IMR-90 (cell line): ENCODE measurements around the gene NPLOC4. TPM values are rescaled to one million over a fixed set of nuclear protein-coding genes. Genes with fewer than 3 reads are reported as not detected.

Experiments
- ATAC-seq: fragments of 200-7000 bp; cut with Tn5 transposase; 2 replicates; pipeline ENCODE4 v1.9.1; 2020; ENCODE audit warnings: low read depth, mild to moderate bottlenecking, moderate library complexity
- BruUV-seq: library from RNA; stranded (reverse); fragments of 400-500 nt; replicated peaks from 2 replicates; lab custom pipeline; 2021; lab: Mats Ljungman, UMichigan
- CTCF ChIA-PET: fragments of 300-600 bp; formaldehyde crosslinking; extraction: SDS; loops from one replicate; lab custom pipeline; 2021; ENCODE audit warnings: antibody characterized with exemption; lab: Yijun Ruan, JAX
- POLR2A ChIA-PET: fragments of 300-600 bp; sonication (Branson Sonifier 250); formaldehyde crosslinking; loops from one replicate; lab custom pipeline; 2022; ENCODE audit warnings: antibody characterized with exemption; ENCODE audit not compliant: unreplicated experiment; lab: Charles Lee
- DNase-seq: peaks from one replicate; pipeline ENCODE4 v3.0.0; 2013
- H2AFZ ChIP-seq: replicated peaks from 2 replicates; pipeline ENCODE3; 2013; ENCODE audit warnings: low read length, mild to moderate bottlenecking; ENCODE audit not compliant: poor library complexity
- H2AK5ac ChIP-seq: 2 replicates; pipeline ENCODE4 v1.6.1; 2013; ENCODE audit warnings: low read depth, low read length, inconsistent platforms
- H2AK9ac ChIP-seq: replicated peaks from 2 replicates; pipeline ENCODE3; 2013; ENCODE audit warnings: mild to moderate bottlenecking, low read depth, low read length, moderate library complexity; ENCODE audit not compliant: poor library complexity
- H2BK120ac ChIP-seq: 2 replicates; pipeline ENCODE4 v1.6.1; 2013; ENCODE audit warnings: low read depth, low read length, inconsistent platforms
- H2BK15ac ChIP-seq: 3 replicates; pipeline ENCODE4 v1.6.1; 2013; ENCODE audit warnings: low read depth, low read length, inconsistent platforms
- H2BK20ac ChIP-seq: 2 replicates; pipeline ENCODE4 v1.6.1; 2013; ENCODE audit warnings: low read depth, mild to moderate bottlenecking, inconsistent platforms, low read length, moderate library complexity
- H2BK5ac ChIP-seq: 2 replicates; pipeline ENCODE4 v1.6.1; 2013; ENCODE audit warnings: mild to moderate bottlenecking, low read depth, low read length, inconsistent platforms; ENCODE audit not compliant: poor library complexity, severe bottlenecking
- H3K14ac ChIP-seq: replicated peaks from 2 replicates; pipeline ENCODE4 v1.6.1; 2013; ENCODE audit warnings: low read depth, low read length, inconsistent platforms
- H3K18ac ChIP-seq: 2 replicates; pipeline ENCODE4 v1.6.1; 2013; ENCODE audit warnings: low read depth, low read length, control low read depth
- H3K23ac ChIP-seq: 2 replicates; pipeline ENCODE4 v1.6.1; 2013; ENCODE audit warnings: low read depth, low read length, inconsistent platforms
- H3K27ac ChIP-seq: 2 replicates; pipeline ENCODE4 v1.5.1; 2013; ENCODE audit warnings: mild to moderate bottlenecking, control low read depth, low read length; ENCODE audit not compliant: insufficient read depth
- H3K27me3 ChIP-seq: 2 replicates; pipeline ENCODE4 v1.6.1; 2013; ENCODE audit warnings: low read length; ENCODE audit not compliant: control insufficient read depth, insufficient read depth
- H3K36me3 ChIP-seq: 2 replicates; pipeline ENCODE4 v1.6.1; 2013; ENCODE audit warnings: low read length, mixed read lengths; ENCODE audit not compliant: control insufficient read depth, insufficient read depth
- H3K4ac ChIP-seq: 2 replicates; pipeline ENCODE4 v1.6.1; 2013; ENCODE audit warnings: low read depth, low read length, inconsistent platforms
- H3K4me1 ChIP-seq: 2 replicates; pipeline ENCODE4 v1.6.1; 2013; ENCODE audit warnings: low read length, mixed read lengths; ENCODE audit not compliant: control insufficient read depth, insufficient read depth
- H3K4me2 ChIP-seq: 2 replicates; pipeline ENCODE4 v1.6.1; 2013; ENCODE audit warnings: low read depth, mild to moderate bottlenecking, control low read depth, low read length, moderate library complexity
- H3K4me3 ChIP-seq: 2 replicates; pipeline ENCODE4 v1.5.1; 2013; ENCODE audit warnings: low read depth, mild to moderate bottlenecking, control low read depth, low read length, moderate library complexity; ENCODE audit not compliant: insufficient read depth
- H3K56ac ChIP-seq: 2 replicates; pipeline ENCODE4 v1.6.1; 2013; ENCODE audit warnings: low read length, inconsistent platforms; ENCODE audit not compliant: insufficient read depth; ENCODE audit errors: extremely low read depth
- H3K79me1 ChIP-seq, 2 experiments: 2 replicates each; pipeline ENCODE4 v1.6.1; 2013; ENCODE audit warnings: low read length in 2 of 2, inconsistent platforms in 1 of 2, low read depth in 1 of 2
- H3K9ac ChIP-seq: 2 replicates; pipeline ENCODE4 v1.6.1; 2013; ENCODE audit warnings: low read depth, low read length, control low read depth
- H3K9me1 ChIP-seq: 2 replicates; pipeline ENCODE4 v1.6.1; 2013; ENCODE audit warnings: low read length, inconsistent platforms; ENCODE audit not compliant: insufficient read depth
- H3K9me3 ChIP-seq: 2 replicates; pipeline ENCODE4 v1.6.1; 2013; ENCODE audit warnings: low read length; ENCODE audit not compliant: control insufficient read depth, insufficient read depth
- H4K20me1 ChIP-seq: 2 replicates; pipeline ENCODE4 v1.6.1; 2013; ENCODE audit warnings: low read length, inconsistent platforms; ENCODE audit not compliant: insufficient read depth
- H4K5ac ChIP-seq: 2 replicates; pipeline ENCODE4 v1.6.1; 2013; ENCODE audit warnings: mild to moderate bottlenecking, low read depth, low read length, control low read depth
- H4K8ac ChIP-seq, 2 experiments: 2 replicates each; pipeline ENCODE4 v1.6.1; 2013; ENCODE audit warnings: low read depth in 2 of 2, low read length in 2 of 2, control low read depth in 1 of 2, inconsistent platforms in 1 of 2
- H4K91ac ChIP-seq: 2 replicates; pipeline ENCODE4 v1.6.1; 2013; ENCODE audit warnings: low read depth, low read length, inconsistent platforms; ENCODE audit not compliant: insufficient read depth
- CEBPB ChIP-seq: IDR thresholded peaks from 2 replicates; pipeline ENCODE4 v1.6.1; 2012; ENCODE audit warnings: low read depth, low read length, improper control_type of control experiment
- FOS ChIP-seq: fragments of 150-350 bp; IDR thresholded peaks from 2 replicates; pipeline ENCODE4 v1.6.1; 2016; ENCODE audit warnings: low read depth, low read length
- RAD21 ChIP-seq: IDR thresholded peaks from 2 replicates; pipeline ENCODE4 v1.6.1; 2012; ENCODE audit warnings: low read length, improper control_type of control experiment
- RCOR1 ChIP-seq: IDR thresholded peaks from 2 replicates; pipeline ENCODE4 v1.6.1; 2012; ENCODE audit warnings: mild to moderate bottlenecking, low read length, improper control_type of control experiment; ENCODE audit not compliant: insufficient replicate concordance
- RFX5 ChIP-seq: IDR thresholded peaks from 2 replicates; pipeline ENCODE4 v1.8.0; 2012; ENCODE audit warnings: low read depth, mild to moderate bottlenecking, low read length, moderate library complexity
- SMC3 ChIP-seq: fragments of 150-350 bp; IDR thresholded peaks from 2 replicates; pipeline ENCODE4 v1.6.1; 2016; ENCODE audit warnings: low read depth, mild to moderate bottlenecking, antibody characterized with exemption, low read length, moderate library complexity
- USF2 ChIP-seq: fragments of 150-350 bp; IDR thresholded peaks from 2 replicates; pipeline ENCODE4 v1.6.1; 2017; ENCODE audit warnings: mild to moderate bottlenecking, antibody characterized with exemption, low read length, low read depth
- WGBS, 2 experiments: methylation state at CpG; one replicate each; pipeline versions ENCODE4 v1.1.5 to v1.1.7; 2013; ENCODE audit warnings: missing lambda C conversion rate in 2 of 2; ENCODE audit not compliant: insufficient read length in 1 of 2; ENCODE audit errors: extremely low coverage in 2 of 2; 5-methylcytosine and 5-hydroxymethylcytosine counted together
- dilution Hi-C: fragments of 300-500 bp; cut with HindIII; formaldehyde crosslinking; loops from one replicate; pipeline ENCODE4 v1.14.3; 2018; ENCODE audit warnings: low sequenced_read_pairs; ENCODE audit not compliant: unreplicated experiment
- in situ Hi-C: fragments of 300-500 bp; cut with MboI; formaldehyde crosslinking; loops from 3 replicates; pipeline ENCODE4 v1.14.3; 2019; ENCODE audit warnings: low sequenced_read_pairs, inconsistent platforms, mixed read lengths
- intact Hi-C: fragments of 100-400 bp; cut with micrococcal nuclease; formaldehyde crosslinking; loops from 2 replicates; pipeline ENCODE4 v1.10.0; 2022
- polyA plus RNA-seq, 3 experiments: library from polyadenylated mRNA; depleted of rRNA; stranded (reverse); fragments of >200 nt; gene quantifications; 2 replicates each; pipeline ENCODE4 v1.2.3, GENCODE V29; 2012; ENCODE audit warnings: low replicate concordance in 1 of 3
- total RNA-seq: library from RNA; depleted of rRNA; stranded (reverse); fragments of >200 nt; gene quantifications from 2 replicates; pipeline ENCODE4 v1.2.3, GENCODE V29; 2012
- TF ChIP-seq, protein P1 (sequence below): fragments of 150-350 bp; IDR thresholded peaks from 2 replicates; pipeline ENCODE4 v1.6.1; 2016; ENCODE audit warnings: low read depth, mild to moderate bottlenecking, low read length, moderate library complexity, borderline replicate concordance

NPLOC4 gene
- total and polyA plus RNA-seq, 2 of the 4 experiments (the other 2 are of a cell fraction): 70.4 to 78.3 TPM

GRCh38 chr17:81564778-81565177, 72.1 kb downstream of the NPLOC4 start:
- Histone ChIP-seq H3K79me1 (peaks cover 34 to 79% of the 10 kb centered on the region in 2 experiments), H3K14ac (0 out of 2 replicates have a peak overlapping the region, but pooled peaks have one; percentile 11), H3K23ac (0 out of 2 replicates have a peak overlapping the region, but pooled peaks have one; percentile 55), H3K18ac (peak overlapping the region; percentile 3), H3K56ac (no peak overlapping the region), H3K36me3 (peaks cover 40% of the 10 kb centered on the region), H3K9me1 (peaks cover 33% of the 10 kb centered on the region), H3K4me3 (no peak overlapping the region), H3K4ac (peak overlapping the region; percentile 77), H4K5ac (peak overlapping the region; percentile 3; the same call in 1 of the 2 replicates), H4K20me1 (peaks cover 10% of the 10 kb centered on the region), H2BK20ac (peak overlapping the region; percentile 16; the same call in 1 of the 2 replicates), H3K27ac (no peak overlapping the region; the same call in 1 of the 2 replicates), H2AK9ac (peak overlapping the region; percentile 18), H4K8ac (peak overlapping the region in 1 of 2 experiments; percentile 2; a peak in 1 of 4 replicates), H2BK15ac (peak overlapping the region; percentile 15; the same call in 1 of the 3 replicates), H3K27me3 (no peaks in the 10 kb centered on the region), H3K4me1 (peaks cover 32% of the 10 kb centered on the region), H2AFZ (no peak overlapping the region), H2BK120ac (peak overlapping the region; percentile 64; the same call in 1 of the 2 replicates), H2BK5ac (peak overlapping the region; percentile 94), H3K9me3 (no peaks in the 10 kb centered on the region), H4K91ac (peak overlapping the region; percentile 51; the same call in 1 of the 2 replicates), H3K4me2 (no peak overlapping the region), H2AK5ac (peak overlapping the region; percentile 88; the same call in 1 of the 2 replicates), H3K9ac (no peak overlapping the region)
- 91% methylated on average over 7 of the region's 17 CpGs; no CpG with 5 or more reads in 1 of the 2 experiments for WGBS, 2 experiments
- ATAC-seq (no peak), DNase-seq (no peak)
- dilution Hi-C loops: no loop called here
- no TSS peak for BruUV-seq
- CTCF ChIA-PET: no interaction called here
- intact Hi-C loops: no loop called here
- POLR2A ChIA-PET: no interaction called here
- in situ Hi-C loops: no loop called here
- TF ChIP-seq CEBPB (no peak), SMC3 (no peak), RCOR1 (no peak), RFX5 (no peak), USF2 (no peak), RAD21 (no peak), FOS (no peak)
- TF ChIP-seq, protein P1, sequence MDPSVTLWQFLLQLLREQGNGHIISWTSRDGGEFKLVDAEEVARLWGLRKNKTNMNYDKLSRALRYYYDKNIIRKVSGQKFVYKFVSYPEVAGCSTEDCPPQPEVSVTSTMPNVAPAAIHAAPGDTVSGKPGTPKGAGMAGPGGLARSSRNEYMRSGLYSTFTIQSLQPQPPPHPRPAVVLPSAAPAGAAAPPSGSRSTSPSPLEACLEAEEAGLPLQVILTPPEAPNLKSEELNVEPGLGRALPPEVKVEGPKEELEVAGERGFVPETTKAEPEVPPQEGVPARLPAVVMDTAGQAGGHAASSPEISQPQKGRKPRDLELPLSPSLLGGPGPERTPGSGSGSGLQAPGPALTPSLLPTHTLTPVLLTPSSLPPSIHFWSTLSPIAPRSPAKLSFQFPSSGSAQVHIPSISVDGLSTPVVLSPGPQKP: no peak
